HG03039 (cell line): ENCODE data around the gene UPF2.

Experiments
- ATAC-seq: cut with Tn5 transposase; IDR thresholded peaks from one replicate; pipeline ENCODE4 v1.9.1; 2021; ENCODE audit warnings: mild to moderate bottlenecking, moderate library complexity; ENCODE audit not compliant: unreplicated experiment

Gene UPF2

GRCh38 chr10:11886851-11887250, 155.8 kb downstream of the UPF2 start:
- peak; percentile 50 for ATAC-seq

GRCh38 chr10:11886138-11886474, 156.5 kb downstream of the UPF2 start:
- ATAC-seq, result no peak

- ATAC-seq, result no peak
These were observed 157.0 kb downstream of the UPF2 start for GRCh38 chr10:11885437-11886137.

GRCh38 chr10:11884706-11885423, 157.7 kb downstream of the UPF2 start:
- no peak for ATAC-seq

GRCh38 chr10:11882646-11883375, 159.8 kb downstream of the UPF2 start:
- ATAC-seq, result no peak

- ATAC-seq, result no peak
These were observed 160.9 kb downstream of the UPF2 start for GRCh38 chr10:11881477-11882417.

GRCh38 chr10:11881030-11881476, 161.6 kb downstream of the UPF2 start:
- ATAC-seq, result no peak

- ATAC-seq, result no peak
These were observed 162.2 kb downstream of the UPF2 start for GRCh38 chr10:11880151-11881029.

GRCh38 chr10:11879387-11880094, 163.1 kb downstream of the UPF2 start:
- no peak for ATAC-seq

GRCh38 chr10:11878776-11879175, 163.8 kb downstream of the UPF2 start:
- no peak for ATAC-seq

GRCh38 chr10:11877591-11877905, 165.1 kb downstream of the UPF2 start:
- ATAC-seq, result no peak

GRCh38 chr10:11876805-11877590, 165.6 kb downstream of the UPF2 start:
- ATAC-seq, result no peak

GRCh38 chr10:11876324-11876723, 166.3 kb downstream of the UPF2 start:
- ATAC-seq, result no peak

GRCh38 chr10:11875494-11876281, 166.9 kb downstream of the UPF2 start:
- ATAC-seq, result no peak

GRCh38 chr10:11874568-11875493, 167.8 kb downstream of the UPF2 start:
- ATAC-seq, result no peak

GRCh38 chr10:11871466-11871865, 171.1 kb downstream of the UPF2 start:
- ATAC-seq, result no peak
